OCI-LY3 (cell line): Measurements from ENCODE around the gene CPHXL2.
A peak's percentile ranks its signal among the peaks of the same experiment; 100 is the strongest.

Source experiments
- H2AFZ ChIP-seq: fragments of 200-600, 300-600 bp; shearing (Covaris generic); 2 replicates; pipeline ENCODE4 v1.6.0; 2014; ENCODE audit warnings: antibody characterized with exemption, low read depth, low read length
- H3K27ac ChIP-seq: fragments of 200-600, 300-600 bp; sonication (generic); 2 replicates; pipeline ENCODE4 v1.5.1; 2014; ENCODE audit warnings: mild to moderate bottlenecking, low read length, moderate library complexity, mixed read lengths
- H3K27me3 ChIP-seq: fragments of 200-600, 300-600 bp; sonication (generic); 2 replicates; pipeline ENCODE4 v1.6.1; 2014; ENCODE audit warnings: low read depth, low read length, mixed read lengths
- H3K36me3 ChIP-seq: fragments of 200-600, 300-600 bp; sonication (generic); replicated peaks from 2 replicates; pipeline ENCODE3; 2014; ENCODE audit warnings: low read depth, low read length, mixed read lengths
- H3K4me1 ChIP-seq: fragments of 300-600, 200-600 bp; sonication (generic); 2 replicates; pipeline ENCODE4 v1.6.1; 2014; ENCODE audit warnings: low read length, mixed read lengths
- H3K4me2 ChIP-seq: fragments of 200-600, 300-600 bp; sonication (generic); 2 replicates; pipeline ENCODE4 v1.6.1; 2014; ENCODE audit warnings: low read length, mixed read lengths
- H3K4me3 ChIP-seq: fragments of 300-600, 200-600 bp; sonication (generic); 2 replicates; pipeline ENCODE4 v1.5.1; 2014; ENCODE audit warnings: antibody characterized with exemption, mild to moderate bottlenecking, low read length, moderate library complexity
- H3K79me2 ChIP-seq: fragments of 300-600, 200-600 bp; shearing (Covaris generic); 2 replicates; pipeline ENCODE4 v1.6.1; 2014; ENCODE audit warnings: mild to moderate bottlenecking, low read length, mixed read lengths
- H3K9ac ChIP-seq: fragments of 300-600, 200-600 bp; shearing (Covaris generic); 2 replicates; pipeline ENCODE4 v1.6.0; 2014; ENCODE audit warnings: mild to moderate bottlenecking, low read length, moderate library complexity
- H3K9me3 ChIP-seq: fragments of 200-600, 300-600 bp; shearing (Covaris generic); 2 replicates; pipeline ENCODE4 v1.6.1; 2014; ENCODE audit warnings: low read length, mixed read lengths; ENCODE audit not compliant: insufficient read depth
- H4K20me1 ChIP-seq: fragments of 200-600, 300-600 bp; sonication (generic); 2 replicates; pipeline ENCODE4 v1.6.1; 2016; ENCODE audit warnings: low read length, mixed read lengths; ENCODE audit not compliant: insufficient read depth
- EZH2phosphoT487 ChIP-seq: fragments of 200-600 bp; shearing (Covaris generic); IDR thresholded peaks from 2 replicates; pipeline ENCODE4 v1.6.1; 2018; ENCODE audit warnings: antibody characterized with exemption, mixed run types, low read depth
- TF ChIP-seq, protein P1 (sequence below): fragments of 200-600, 300-600 bp; sonication (generic); IDR thresholded peaks from 2 replicates; pipeline ENCODE4 v1.5.1; 2014; ENCODE audit warnings: antibody characterized with exemption, low read length, low read depth

The CPHXL2 gene

DNA sequence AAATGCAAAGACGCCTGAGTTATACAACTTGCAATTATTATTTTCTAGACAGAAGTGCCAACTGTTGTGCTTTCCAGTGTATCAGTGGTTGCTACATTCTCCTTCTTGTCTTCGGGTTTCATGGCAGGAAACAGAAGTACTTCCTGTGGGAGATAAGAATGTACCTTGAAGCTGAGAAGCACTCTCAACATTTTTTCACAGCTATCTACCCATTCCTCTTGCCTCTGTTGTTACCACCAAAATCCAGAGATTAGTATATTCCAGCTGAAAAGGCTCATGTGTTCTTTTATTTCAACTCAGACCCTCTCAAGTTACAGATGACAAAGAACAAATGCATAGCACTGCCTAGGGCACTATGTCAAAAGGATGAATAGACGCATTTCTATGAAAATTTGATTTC is 49.0 kb downstream of the CPHXL2 start:
- Histone ChIP-seq H3K4me3 (no peak overlapping the region), H3K36me3 (peaks cover 66% of the 10 kb centered on the region)

GRCh38 chr16:75626806-75627205 is 50.0 kb downstream of the CPHXL2 start:
- no peak overlapping the region for H3K4me2 ChIP-seq
- H3K27ac ChIP-seq = no peak overlapping the region
- peaks cover 59% of the 10 kb centered on the region for H3K36me3 ChIP-seq
- peaks cover 11% of the 10 kb centered on the region for H3K79me2 ChIP-seq
- H4K20me1 ChIP-seq = no peaks in the 10 kb centered on the region
- peaks cover 8% of the 10 kb centered on the region for H3K4me1 ChIP-seq
- H3K27me3 ChIP-seq = no peaks in the 10 kb centered on the region
- no peak overlapping the region for H3K9ac ChIP-seq
- no peaks in the 10 kb centered on the region for H3K9me3 ChIP-seq
- no peak overlapping the region for H3K4me3 ChIP-seq
- no peak for TF ChIP-seq EZH2phosphoT487
- TF ChIP-seq, protein P1, sequence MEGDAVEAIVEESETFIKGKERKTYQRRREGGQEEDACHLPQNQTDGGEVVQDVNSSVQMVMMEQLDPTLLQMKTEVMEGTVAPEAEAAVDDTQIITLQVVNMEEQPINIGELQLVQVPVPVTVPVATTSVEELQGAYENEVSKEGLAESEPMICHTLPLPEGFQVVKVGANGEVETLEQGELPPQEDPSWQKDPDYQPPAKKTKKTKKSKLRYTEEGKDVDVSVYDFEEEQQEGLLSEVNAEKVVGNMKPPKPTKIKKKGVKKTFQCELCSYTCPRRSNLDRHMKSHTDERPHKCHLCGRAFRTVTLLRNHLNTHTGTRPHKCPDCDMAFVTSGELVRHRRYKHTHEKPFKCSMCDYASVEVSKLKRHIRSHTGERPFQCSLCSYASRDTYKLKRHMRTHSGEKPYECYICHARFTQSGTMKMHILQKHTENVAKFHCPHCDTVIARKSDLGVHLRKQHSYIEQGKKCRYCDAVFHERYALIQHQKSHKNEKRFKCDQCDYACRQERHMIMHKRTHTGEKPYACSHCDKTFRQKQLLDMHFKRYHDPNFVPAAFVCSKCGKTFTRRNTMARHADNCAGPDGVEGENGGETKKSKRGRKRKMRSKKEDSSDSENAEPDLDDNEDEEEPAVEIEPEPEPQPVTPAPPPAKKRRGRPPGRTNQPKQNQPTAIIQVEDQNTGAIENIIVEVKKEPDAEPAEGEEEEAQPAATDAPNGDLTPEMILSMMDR = no peak
- H2AFZ ChIP-seq = no peak overlapping the region

More for the DNA sequence above, 49.0 kb downstream of the CPHXL2 start:
- no peak overlapping the region for H3K9ac ChIP-seq
- H3K9me3 ChIP-seq = no peaks in the 10 kb centered on the region
- no peak overlapping the region for H3K27ac ChIP-seq
- no peaks in the 10 kb centered on the region for H4K20me1 ChIP-seq
- TF ChIP-seq EZH2phosphoT487 = no peak
- TF ChIP-seq, protein P1 = no peak
- no peaks in the 10 kb centered on the region for H3K27me3 ChIP-seq
- peaks cover 3% of the 10 kb centered on the region; the same call in 1 of the 2 replicates for H3K4me1 ChIP-seq
- no peak overlapping the region for H2AFZ ChIP-seq
- H3K79me2 ChIP-seq = peaks cover under 1% of the 10 kb centered on the region; the same call in 1 of the 2 replicates
- H3K4me2 ChIP-seq = no peak overlapping the region

- H3K27me3 ChIP-seq = no peaks in the 10 kb centered on the region
- TF ChIP-seq, protein P1 = no peak
- no peak for TF ChIP-seq EZH2phosphoT487
- no peak overlapping the region for H2AFZ ChIP-seq
- no peak overlapping the region for H3K27ac ChIP-seq
- H3K79me2 ChIP-seq = peaks cover 13% of the 10 kb centered on the region
- peaks cover 50% of the 10 kb centered on the region for H3K36me3 ChIP-seq
- H3K4me2 ChIP-seq = no peak overlapping the region
- H3K9me3 ChIP-seq = no peaks in the 10 kb centered on the region
- no peaks in the 10 kb centered on the region for H4K20me1 ChIP-seq
- H3K4me1 ChIP-seq = peaks cover 11% of the 10 kb centered on the region
- no peak overlapping the region for H3K9ac ChIP-seq
- H3K4me3 ChIP-seq = no peak overlapping the region
Observed at GRCh38 chr16:75624921-75625334, 51.9 kb downstream of the CPHXL2 start.

GRCh38 chr16:75622761-75623605 is 53.8 kb downstream of the CPHXL2 start, which contains the start of gene ADAT1:
TSS of gene ADAT1 (minus strand) at chr16:75623281. CDS start at chr16:75620799, 2,482 bp downstream.
- H3K27ac ChIP-seq = peak within 1 kb of the TSS; percentile 34
- H3K27me3 ChIP-seq = no peaks in the 10 kb centered on the region
- peaks cover 13% of the 10 kb centered on the region for H3K79me2 ChIP-seq
- peak within 1 kb of the TSS; percentile 51 for H2AFZ ChIP-seq
- peaks cover 44% of the 10 kb centered on the region for H3K36me3 ChIP-seq
- no peak for TF ChIP-seq EZH2phosphoT487
- TF ChIP-seq, protein P1 = no peak
- peaks cover 11% of the 10 kb centered on the region for H3K4me1 ChIP-seq
- peak within 1 kb of the TSS; percentile 87 for H3K4me3 ChIP-seq
- peak within 1 kb of the TSS; percentile 84 for H3K4me2 ChIP-seq
- no peaks in the 10 kb centered on the region for H4K20me1 ChIP-seq
- peak within 1 kb of the TSS; percentile 85 for H3K9ac ChIP-seq
- no peaks in the 10 kb centered on the region for H3K9me3 ChIP-seq
